Activated T-helper 1 cell treated with Interleukin-2 at 50 U/mL for 16 hours (primary cell): Measurements from ENCODE around the gene SLC29A1.
A peak's percentile ranks its signal among the peaks of the same experiment; 100 is the strongest.
"Not testable (repeated sequence)": the region's sequence is repeated elsewhere in the genome, so short reads cannot be mapped to it uniquely, and the experiment has no call there.

Experiments
- DNase-seq: peaks from one replicate; pipeline ENCODE4 v3.0.0-alpha.2; 2020; ENCODE audit warnings: low read depth

Gene SLC29A1

DNA sequence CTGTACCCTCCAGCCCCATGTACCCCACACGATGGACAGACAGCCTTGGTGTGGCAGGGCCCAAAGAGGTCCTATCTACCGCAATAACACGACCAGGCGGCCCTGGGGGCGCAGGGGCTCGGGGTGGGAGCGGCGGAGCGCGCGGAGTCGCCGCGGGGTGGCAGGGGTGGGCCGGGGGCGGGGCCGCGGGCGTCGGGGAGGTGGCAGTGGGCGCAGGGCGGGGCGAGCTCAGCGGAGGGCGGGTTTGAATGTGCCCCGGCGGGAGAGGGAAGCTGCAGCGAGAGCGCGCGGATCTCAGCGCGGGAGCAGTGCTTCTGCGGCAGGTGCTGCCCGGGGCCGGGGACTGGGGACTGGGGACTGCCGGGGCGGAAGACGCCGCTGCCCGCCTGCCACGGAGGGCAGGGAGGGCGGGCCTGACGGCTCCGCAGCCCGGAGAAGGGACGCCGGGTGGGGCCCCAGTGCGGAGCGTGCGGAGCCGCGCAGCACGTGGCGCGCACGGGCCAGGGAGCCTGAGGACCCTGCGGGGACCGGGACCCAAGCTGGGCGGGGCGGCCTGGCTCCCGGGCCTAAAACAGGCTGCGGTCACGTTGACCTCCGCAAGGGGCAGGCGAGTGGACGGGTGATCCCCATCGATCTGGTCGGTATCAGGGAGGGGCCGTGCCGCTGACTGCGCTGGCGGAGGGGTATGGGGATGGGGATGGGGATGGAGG lies at the start of gene SLC29A1:
Gene SLC29A1, plus strand, starts transcription at position 277 of the 710 bp plus-strand sequence. CDS start 3,719 bp downstream, outside the sequence.
- peak; percentile 75 for DNase-seq

DNA sequence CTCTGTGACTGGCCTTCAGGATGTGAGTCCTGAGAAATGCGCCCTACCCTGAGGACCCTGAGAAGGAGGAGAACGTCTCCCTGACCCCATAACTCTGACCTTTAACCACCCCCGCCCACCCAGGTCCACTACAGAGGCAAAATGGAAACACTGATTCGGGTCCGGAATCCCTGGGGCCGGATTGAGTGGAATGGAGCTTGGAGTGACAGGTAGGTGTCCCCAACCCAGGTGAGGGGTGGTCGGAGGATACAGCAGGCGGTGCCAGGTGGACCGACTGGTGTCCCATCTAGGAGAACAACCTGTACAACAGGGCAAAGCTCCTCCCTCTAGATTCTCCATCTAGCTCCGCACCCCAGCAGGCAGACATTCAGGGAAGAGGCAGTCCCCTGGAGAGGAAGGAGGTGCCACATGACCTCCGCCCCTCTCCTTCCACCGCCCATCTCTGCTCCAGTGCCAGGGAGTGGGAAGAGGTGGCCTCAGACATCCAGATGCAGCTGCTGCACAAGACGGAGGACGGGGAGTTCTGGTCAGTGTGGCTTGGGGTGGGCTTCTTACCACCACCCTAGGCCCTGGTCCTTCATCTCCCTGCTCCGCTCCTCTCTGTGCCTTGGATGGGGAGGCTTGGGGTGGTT lies 47.1 kb upstream of the SLC29A1 start:
- no peak for DNase-seq

DNA sequence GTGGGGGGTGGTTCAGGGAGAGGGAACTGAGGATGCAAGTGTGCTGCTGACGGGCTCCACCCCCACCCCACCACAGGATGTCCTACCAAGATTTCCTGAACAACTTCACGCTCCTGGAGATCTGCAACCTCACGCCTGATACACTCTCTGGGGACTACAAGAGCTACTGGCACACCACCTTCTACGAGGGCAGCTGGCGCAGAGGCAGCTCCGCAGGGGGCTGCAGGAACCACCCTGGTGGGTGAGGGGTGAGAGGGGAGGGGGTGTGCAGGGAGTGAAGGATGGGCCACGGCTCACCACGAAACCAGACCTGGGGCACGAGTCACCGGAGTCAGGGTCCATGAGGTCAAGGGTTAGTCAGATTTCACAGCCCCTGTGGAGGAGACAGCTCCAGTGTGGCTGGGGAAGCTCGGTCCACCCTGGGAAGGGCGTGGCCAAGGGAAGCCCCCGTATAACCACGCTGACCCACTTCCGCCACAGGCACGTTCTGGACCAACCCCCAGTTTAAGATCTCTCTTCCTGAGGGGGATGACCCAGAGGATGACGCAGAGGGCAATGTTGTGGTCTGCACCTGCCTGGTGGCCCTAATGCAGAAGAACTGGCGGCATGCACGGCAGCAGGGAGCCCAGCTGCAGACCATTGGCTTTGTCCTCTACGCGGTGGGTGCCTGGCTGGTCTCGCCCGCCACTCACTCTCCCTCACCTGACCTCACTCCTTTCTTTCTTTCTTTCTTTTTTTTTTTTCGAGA lies 46.5 kb upstream of the SLC29A1 start:
- DNase-seq: no peak

DNA sequence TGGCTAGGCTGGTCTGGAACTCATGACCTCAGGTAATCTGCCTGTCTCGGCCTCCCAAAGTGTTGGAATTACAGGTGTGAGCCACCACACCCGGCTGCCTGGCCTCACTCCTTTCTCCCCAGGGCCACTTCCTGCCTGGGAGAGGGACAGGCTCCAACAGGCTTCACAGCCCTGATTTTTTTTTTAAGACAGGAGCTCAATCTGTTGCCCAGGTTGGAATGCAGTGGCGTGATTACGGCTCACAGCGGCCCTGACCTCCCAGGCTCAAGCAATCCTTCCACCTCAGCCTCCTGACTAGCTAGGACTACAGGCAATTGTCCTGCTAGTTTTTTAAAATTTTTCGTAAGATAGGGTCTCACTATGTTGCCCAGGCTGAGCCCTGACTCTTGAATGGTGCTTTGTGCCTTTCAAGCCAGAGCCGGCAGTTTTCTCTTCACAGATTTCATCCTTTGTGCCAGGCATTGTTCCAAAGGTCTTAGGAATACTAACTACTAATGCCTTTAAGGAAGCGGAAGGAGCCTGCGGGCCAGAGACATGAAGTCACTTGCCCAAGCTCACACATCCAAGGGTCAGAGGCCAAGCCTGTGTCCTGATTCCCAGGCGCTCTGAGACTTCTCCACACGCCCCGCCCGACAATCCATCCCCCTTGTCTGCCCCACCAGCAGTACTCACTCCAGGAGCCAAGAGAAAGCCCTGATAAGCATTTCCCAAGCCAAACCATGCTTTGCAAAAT lies 45.5 kb upstream of the SLC29A1 start:
- no peak for DNase-seq

DNA sequence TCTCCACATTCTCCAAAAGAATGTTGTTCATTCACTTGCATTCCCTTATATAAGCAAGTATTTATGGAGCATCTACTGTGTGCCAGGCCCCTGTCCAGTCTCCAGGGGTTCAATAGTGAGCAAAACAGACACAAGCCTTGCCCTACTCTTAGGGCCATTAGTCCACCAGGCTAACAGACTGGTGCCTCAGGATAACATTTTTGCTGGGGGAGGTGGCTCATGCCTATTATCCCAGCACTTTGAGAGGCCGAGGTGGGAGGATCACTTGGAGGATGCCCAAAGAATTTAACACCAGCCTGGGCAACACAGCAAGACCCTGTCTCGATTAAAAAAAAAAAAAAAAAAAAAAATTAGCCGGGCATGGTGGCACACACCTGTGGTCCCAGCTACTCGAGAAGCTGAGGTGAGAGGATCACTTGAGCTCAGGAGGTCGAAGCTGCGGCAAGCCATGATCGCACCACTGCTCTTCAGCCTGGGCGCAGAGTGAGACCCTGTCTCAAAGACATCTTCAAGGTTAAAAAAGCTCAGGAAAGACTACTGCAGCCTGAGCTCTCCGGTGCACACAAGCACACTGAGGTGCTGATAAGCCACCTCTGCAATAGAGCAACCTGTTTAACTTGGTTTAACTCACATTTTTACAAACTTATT lies 44.8 kb upstream of the SLC29A1 start:
- no peak for DNase-seq

DNA sequence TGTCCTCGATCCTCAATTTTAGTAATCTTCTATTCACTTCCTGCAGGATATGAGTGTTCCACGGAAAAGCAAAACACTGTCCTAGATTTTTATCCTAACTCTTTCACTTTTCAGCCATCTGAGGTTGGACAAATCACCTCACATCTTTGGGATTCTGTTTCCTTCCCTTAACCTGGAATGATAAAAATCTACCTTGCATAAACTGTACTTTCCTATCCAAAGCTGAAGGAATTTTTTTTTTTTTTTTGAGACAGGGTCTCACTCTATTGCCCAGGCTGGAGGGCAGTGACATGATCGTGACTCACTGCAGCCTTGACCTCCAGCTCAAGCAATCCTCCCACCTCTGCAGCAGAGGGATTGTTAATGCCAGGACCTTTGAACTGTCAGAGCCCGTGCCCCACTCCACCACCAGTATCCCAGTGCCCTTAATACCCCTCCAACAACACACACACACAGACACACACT lies 44.3 kb upstream of the SLC29A1 start:
- no peak for DNase-seq

DNA sequence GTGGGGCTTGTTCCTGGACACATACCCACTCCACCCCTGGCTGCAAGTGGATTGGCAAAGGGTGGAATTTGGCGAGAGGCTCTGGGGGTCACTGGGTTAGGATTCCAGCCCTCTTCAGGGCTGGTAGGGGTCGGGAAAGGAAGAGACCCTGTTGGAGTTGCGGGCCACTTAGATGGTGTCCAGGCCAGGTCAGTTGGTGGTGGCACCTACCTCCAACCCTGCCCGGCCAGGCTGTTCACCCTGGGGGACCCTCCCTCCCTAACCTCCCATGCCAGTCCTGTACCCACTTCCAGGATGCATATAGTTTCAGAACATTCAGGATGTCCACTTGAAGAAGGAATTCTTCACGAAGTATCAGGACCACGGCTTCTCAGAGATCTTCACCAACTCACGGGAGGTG lies 43.7 kb upstream of the SLC29A1 start:
- DNase-seq: no peak

DNA sequence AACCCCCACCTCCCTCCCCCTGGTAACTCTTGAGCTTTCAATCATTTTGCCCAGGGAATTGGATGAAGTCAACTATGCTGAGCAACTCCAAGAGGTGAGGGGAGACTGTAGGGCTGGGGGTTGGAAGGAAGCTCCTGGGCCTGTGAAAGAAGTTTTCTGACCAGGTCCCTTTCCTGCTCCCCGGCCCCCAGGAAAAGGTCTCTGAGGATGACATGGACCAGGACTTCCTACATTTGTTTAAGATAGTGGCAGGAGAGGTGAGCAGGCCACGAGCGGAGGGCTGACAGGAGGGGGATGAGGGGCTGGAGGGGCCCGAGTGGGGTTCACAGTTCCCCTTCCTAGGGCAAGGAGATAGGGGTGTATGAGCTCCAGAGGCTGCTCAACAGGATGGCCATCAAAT lies 43.0 kb upstream of the SLC29A1 start:
- DNase-seq: no peak

DNA sequence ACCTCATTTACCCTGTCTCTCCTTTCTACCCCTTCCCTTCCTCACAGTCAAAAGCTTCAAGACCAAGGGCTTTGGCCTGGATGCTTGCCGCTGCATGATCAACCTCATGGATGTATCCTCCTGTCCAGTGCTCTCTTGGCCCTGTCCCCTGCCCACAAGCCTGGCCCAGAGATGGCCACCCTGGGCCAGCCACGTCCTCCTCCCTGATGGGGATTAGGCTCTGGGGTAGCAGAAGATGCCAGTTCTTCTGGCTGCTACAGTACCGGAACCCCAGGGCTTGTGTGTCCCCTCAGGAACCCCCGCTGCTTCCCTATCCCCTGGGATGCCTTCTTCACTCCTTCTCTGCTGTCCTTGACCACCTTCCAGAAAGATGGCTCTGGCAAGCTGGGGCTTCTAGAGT lies 42.5 kb upstream of the SLC29A1 start:
- DNase-seq: no peak

DNA sequence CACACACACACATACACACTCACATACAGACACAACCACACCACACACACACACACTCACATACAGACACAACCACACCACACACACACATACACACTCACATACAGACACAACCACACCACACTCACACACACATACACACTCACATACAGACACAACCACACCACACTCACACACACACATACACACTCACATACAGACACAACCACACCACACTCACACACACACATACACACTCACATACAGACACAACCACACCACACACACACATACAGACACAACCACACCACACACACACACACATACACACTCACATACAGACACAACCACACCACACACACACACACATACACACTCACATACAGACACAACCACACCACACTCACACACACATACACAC lies 41.6 kb upstream of the SLC29A1 start:
- not testable (repeated sequence) for DNase-seq

DNA sequence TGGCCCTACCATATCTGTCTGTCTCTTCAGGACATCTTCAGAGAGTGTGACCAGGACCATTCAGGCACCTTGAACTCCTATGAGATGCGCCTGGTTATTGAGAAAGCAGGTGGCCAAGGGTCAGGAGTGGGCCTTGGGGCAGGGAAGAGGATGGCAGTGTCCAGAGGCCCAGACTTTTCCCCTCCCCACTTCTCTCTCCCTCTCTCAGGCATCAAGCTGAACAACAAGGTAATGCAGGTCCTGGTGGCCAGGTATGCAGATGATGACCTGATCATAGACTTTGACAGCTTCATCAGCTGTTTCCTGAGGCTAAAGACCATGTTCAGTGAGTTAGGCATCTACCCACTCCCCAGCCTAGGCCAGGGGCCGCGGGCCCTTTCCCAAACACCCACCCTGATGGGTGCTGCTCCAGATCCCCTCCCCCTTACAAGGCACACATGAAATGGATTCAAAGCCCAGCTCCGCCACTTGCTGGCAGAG lies 40.4 kb upstream of the SLC29A1 start:
- no peak for DNase-seq

DNA sequence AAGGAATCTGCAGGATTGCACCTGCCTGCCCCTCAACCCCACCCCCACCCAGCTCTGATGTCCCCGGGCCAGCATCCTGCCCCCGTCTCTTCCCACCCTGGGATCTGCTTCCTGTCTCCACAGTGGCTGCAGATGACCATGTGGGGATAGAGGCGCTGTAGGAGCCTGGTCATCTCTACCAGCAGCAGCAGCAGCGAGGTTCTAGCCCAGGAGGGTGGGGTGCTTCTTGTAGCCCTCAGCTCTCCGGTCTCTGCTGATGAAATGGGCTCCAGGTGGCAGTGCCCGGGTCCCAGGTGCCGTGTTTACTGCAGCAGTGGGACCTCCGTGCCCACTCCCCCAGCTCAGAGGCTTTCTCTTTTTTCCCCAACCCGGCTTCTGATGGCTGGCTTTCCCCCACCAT lies 39.6 kb upstream of the SLC29A1 start:
- no peak for DNase-seq

DNA sequence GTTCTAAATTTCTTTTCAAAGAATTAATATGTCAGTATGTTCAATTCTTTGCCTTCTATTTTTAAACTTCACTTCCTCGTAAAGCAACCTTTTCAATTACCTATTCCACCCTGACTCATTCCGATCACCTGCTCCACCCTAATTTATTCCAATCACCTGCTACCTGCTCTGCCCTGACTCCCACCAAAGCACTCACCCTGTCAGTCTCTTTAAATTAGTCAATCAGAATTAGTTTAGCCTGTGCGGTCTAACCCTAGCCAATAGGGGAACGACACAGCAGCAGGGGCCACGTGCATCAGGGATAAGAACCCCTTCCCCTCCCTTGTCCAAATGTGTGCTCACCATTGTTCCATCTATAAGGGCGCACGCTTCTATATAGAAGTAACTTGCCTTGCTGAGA lies 38.0 kb upstream of the SLC29A1 start:
- not testable (repeated sequence) for DNase-seq

DNA sequence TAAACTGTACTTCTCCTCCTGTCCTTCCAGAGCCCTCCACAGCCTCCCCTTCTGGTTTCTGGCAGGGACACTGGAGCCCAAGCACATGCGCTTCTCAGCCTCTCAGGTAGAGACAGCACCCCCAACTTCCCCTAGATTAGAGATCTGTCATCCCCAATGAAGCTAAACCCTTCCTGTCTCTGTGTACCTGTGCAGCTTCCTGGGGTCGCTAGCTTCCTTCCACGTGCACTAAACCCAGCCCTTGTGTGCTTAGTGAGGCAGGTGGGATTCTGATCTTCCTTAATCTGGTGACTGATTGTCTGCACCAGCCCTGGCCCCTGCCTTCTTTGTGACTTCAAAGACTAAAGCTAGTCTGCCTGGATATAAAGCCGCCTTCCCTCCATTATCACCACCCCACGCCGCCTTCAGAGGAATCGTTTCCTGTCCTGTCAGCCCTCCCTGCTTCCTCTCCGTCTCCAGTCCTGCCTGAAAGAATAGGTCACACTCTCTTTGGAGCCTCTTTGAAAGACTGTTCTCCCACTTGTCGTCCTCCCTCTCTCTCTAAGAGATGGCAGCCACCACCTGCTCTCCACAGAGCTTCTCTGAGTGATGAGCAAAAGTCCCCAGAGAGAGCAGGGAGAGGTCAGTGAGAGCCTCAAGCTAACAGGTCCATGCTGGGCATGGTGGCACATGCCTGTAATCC lies 37.3 kb upstream of the SLC29A1 start:
- DNase-seq: no peak

DNA sequence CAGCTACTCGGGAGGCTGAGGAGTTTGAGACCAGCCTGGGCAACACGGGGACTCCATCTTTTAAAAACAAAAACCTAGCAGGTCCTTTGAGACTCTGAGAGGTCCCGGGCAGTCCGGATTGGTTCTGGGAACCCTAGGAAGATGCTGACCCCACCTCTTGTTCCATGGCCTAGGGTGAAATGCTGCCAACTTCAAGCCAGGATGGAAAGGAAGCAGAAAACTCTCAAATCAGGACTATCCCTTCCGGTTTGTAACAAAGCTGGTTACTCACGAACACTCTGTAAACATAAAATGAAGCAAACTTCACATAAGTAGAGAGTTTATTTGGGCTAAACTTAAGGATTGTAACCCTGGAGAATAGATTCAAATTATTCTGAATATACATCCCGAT lies 36.8 kb upstream of the SLC29A1 start:
- no peak for DNase-seq

DNA sequence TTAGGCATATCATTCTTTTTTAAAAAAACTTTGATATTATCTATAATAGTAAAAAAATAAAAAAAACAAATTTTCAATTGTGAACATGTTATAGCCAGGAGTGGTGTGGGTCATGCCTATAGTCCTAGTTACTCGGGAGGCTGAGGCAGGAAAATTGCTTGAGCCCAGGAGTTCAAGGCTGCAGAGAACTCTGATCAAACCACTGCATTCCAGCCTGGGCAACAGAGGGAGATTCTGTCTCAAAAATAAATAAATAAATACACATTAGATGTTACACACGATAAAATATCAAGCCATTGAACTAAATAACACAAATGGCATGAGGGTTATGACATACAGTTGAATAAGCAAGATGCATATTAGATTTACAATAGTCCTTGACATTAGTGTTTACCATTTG lies 34.6 kb upstream of the SLC29A1 start:
- no peak for DNase-seq

DNA sequence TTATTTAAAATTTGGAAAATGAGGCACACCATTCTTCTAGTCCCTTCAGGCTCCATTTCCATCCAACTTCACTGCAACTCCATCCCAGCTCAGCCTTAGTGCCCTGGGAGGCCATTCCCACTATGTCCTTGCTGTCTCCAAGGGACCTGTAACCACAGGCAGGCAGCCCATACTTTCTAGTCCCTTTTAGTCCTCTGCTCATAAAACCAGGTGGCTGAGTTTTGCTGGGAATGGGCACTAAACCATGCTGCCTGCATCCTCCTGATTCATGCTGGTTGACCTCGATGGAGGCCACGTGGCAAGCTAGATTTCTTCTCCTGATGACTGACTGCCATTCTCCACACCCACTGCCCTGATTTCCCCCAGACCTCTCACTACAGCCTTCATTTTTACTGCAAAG lies 34.1 kb upstream of the SLC29A1 start:
- no peak for DNase-seq

DNA sequence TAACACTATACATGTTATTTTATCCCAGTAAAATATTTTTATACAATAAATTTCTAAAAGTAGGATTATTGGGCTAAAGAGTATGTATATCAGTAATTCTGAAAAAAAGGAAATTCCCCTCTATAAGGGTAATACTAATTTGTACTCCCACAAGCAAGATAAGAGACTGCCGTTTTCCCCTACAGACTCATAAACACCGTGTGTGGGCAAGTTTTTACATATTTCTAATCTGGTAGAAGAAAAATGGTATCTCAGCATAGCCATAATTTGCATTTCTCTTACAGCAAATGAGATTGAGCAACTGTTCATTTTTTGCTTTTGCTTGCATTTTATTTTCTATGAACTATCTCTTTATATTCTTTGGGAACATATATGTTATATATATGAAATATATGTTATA lies 32.7 kb upstream of the SLC29A1 start:
- no peak for DNase-seq

DNA sequence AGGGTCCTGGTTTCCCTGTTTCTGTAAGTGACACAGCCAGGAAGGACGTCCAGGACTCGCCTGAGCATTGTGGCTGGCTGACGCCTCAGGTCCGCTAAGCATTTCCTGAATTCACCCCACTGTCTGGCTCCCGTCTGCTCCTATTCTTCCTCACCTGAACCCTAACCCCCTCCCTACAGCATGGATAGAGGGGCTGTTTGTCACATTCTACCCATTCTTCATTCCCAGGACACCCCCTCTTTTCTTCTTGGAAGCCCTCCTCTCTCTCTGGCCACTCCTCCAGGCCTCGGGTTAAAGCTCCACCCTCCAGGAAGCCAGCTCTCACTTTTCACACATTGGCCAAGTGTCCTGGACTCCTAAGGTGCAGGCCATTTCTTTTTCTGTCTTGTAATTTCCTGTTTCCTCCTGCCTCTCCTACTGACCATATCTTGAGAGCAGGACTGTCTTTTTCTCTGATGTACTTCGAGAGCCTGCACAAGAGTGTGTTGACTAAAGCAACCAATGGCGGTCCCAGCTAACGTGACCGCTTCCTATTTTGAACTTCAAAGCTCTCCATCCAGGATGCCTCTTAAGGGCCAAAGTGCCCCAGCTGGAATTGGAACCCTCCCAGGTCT lies 30.9 kb upstream of the SLC29A1 start:
- no peak for DNase-seq

DNA sequence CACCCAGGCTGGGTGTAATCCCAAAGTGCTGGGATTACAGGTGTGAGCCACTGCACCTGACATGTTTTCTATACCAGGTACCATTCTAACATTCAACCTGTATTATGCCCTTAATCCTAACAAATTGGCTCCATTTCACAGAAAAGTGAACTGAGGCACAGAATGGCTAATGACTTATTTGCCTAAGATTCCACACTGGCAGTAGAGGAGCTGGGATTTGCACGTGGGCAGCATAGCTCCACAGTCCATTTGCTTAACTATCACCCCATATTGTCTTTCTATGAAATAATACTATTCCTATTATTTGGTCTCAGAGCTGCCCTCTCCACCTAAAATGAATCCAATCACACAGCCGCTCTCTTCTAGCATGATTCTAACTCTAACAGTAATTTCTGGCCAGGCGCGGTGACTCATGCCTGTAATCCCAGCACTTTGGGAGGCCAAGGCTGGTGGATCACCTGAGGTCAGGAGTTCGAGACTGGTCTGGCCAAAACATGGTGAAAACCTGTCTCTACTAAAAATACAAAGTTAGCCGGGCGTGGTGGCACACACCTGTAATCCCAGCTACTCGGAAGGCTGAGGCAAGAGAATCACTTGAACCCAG lies 30.0 kb upstream of the SLC29A1 start:
- no peak for DNase-seq
